Measurements from ENCODE around the gene SCPEP1.

- no peak for TF ChIP-seq NPAS2 (CRISPR knock-in tag; IDR thresholded peaks at IDR 0.05; ENCODE audit: borderline replicate concordance)
- no peak for TF ChIP-seq ZFP36 (IDR thresholded peaks at IDR 0.05; ENCODE audit: borderline replicate concordance, low read depth, low read length, partially characterized antibody)
- no peak for TF ChIP-seq POLR2AphosphoS5 (IDR thresholded peaks at IDR 0.05; ENCODE audit: low read depth, low read length)
- TF ChIP-seq CTCF (CRISPR knock-in tag; IDR thresholded peaks at IDR 0.05), result no peak
- no peak for TF ChIP-seq ZNF792 (CRISPR knock-in tag; IDR thresholded peaks at IDR 0.05)
- no peak for TF ChIP-seq ARNT (IDR thresholded peaks at IDR 0.05)
- no peak for TF ChIP-seq SP2 (CRISPR knock-in tag; IDR thresholded peaks at IDR 0.05)
These were observed 31.0 kb downstream of the SCPEP1 start for GRCh38 chr17:57008958-57009357.
